ENCODE results near the gene PEX5L.
"Not testable (repeated sequence)": the region's sequence is repeated elsewhere in the genome, so short reads cannot be mapped to it uniquely, and the experiment has no call there.

PEX5L gene

GRCh38 chr3:179782841-179783240, 253.9 kb downstream of the PEX5L start:
- no CpG with 5 or more reads among the region's 5 CpGs for WGBS (ENCODE audit: extremely low coverage, insufficient coverage, insufficient read length)
- H3K36me3 ChIP-seq (ENCODE audit: control insufficient read depth in 1 of 2, insufficient read depth in 2 of 2, low read length in 2 of 2); H3K79me1 ChIP-seq (ENCODE audit: low read length); H2BK120ac ChIP-seq (ENCODE audit: insufficient read depth, low read length, poor library complexity); H4K12ac ChIP-seq (ENCODE audit: low read depth, low read length); H2AFZ ChIP-seq (ENCODE audit: insufficient read depth, low read length, poor library complexity); H2AK5ac ChIP-seq (ENCODE audit: low read length); H3K79me2 ChIP-seq (ENCODE audit: control insufficient read depth, insufficient read depth, low read length, poor library complexity); H3K4ac ChIP-seq (ENCODE audit: low read depth, low read length); DNase-seq; H3K9me3 ChIP-seq (ENCODE audit: insufficient read depth, low read depth, low read length); H3K4me1 ChIP-seq (ENCODE audit: control insufficient read depth in 1 of 2, insufficient read depth in 2 of 2, low read length in 2 of 2); H3K4me2 ChIP-seq (ENCODE audit: low read length); H3K9ac ChIP-seq (ENCODE audit: low read length); H4K8ac ChIP-seq (ENCODE audit: low read depth, low read length); H3K23ac ChIP-seq (ENCODE audit: low read length); H3K27me3 ChIP-seq (ENCODE audit: insufficient read depth, low read length); H3K14ac ChIP-seq (ENCODE audit: low read length); H2BK5ac ChIP-seq (ENCODE audit: low read depth, low read length, poor library complexity); H3K18ac ChIP-seq (ENCODE audit: low read length); H3K27ac ChIP-seq (ENCODE audit: low read depth, low read length); H4K91ac ChIP-seq (ENCODE audit: low read depth, low read length); H2BK12ac ChIP-seq (ENCODE audit: low read length); H3K4me3 ChIP-seq (ENCODE audit: low read depth, low read length): not testable (repeated sequence)

DNA sequence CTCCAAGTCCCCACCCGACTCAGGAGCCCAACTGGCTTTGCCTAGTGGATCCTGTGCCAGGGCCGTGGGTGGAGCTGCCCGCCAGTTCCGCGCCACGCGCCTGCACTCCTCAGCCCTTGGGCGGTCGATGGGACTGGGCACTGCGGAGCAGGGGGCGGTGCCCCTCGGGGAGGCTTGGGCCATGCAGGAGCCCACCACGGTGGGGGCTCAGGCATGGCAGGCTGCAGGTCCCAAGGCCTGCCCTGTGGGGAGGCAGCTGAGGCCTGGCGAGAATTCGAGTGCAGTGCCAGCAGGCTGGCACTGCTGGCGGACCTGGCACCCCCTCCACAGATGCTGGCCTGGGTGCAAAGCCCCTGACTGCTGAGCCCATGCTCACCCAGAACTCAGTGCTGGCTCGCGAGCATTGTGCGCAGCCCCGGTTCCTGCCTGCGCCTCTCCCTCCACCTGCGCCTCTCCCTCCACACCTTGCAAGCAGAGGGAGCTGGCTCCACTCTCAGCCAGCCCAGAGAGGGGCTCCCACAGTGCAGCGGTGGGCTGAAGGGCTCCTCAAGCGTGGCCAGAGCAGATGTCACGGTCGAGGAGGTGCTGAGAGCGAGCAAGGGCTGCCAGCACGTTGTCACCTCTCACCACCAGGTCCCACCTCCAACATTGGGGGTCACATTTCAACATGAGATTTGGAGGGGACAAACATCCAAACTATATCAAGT, 261.2 kb downstream of the PEX5L start:
- H3K9me3 ChIP-seq (ENCODE audit: insufficient read depth, low read depth, low read length) = peaks cover 6% of the 10 kb centered on the region
- no peak for DNase-seq
- H2AK5ac ChIP-seq (ENCODE audit: low read length) = no peak overlapping the region
- H3K36me3 ChIP-seq (ENCODE audit: control insufficient read depth in 1 of 2, insufficient read depth in 2 of 2, low read length in 2 of 2) = no peaks in the 10 kb centered on the region
- H2BK120ac ChIP-seq (ENCODE audit: insufficient read depth, low read length, poor library complexity) = no peak overlapping the region
- no peak overlapping the region for H2BK12ac ChIP-seq (ENCODE audit: low read length)
- no peaks in the 10 kb centered on the region for H3K79me2 ChIP-seq (ENCODE audit: control insufficient read depth, insufficient read depth, low read length, poor library complexity)
- H3K4me2 ChIP-seq (ENCODE audit: low read length) = no peak overlapping the region
- H3K4me3 ChIP-seq (ENCODE audit: low read depth, low read length) = no peak overlapping the region
- no peak overlapping the region for H3K14ac ChIP-seq (ENCODE audit: low read length)
- no peak overlapping the region for H3K23ac ChIP-seq (ENCODE audit: low read length)
- no peak overlapping the region for H2AFZ ChIP-seq (ENCODE audit: insufficient read depth, low read length, poor library complexity)
- H4K91ac ChIP-seq (ENCODE audit: low read depth, low read length) = no peak overlapping the region
- no peaks in the 10 kb centered on the region for H3K79me1 ChIP-seq (ENCODE audit: low read length)
- no peaks in the 10 kb centered on the region for H3K4me1 ChIP-seq (ENCODE audit: control insufficient read depth in 1 of 2, insufficient read depth in 2 of 2, low read length in 2 of 2)
- WGBS (ENCODE audit: extremely low coverage, insufficient coverage, insufficient read length) = no CpG with 5 or more reads among the region's 28 CpGs
- no peak overlapping the region for H2BK5ac ChIP-seq (ENCODE audit: low read depth, low read length, poor library complexity)
- no peak overlapping the region for H3K27ac ChIP-seq (ENCODE audit: low read depth, low read length)
- no peak overlapping the region for H3K18ac ChIP-seq (ENCODE audit: low read length)
- no peaks in the 10 kb centered on the region for H3K27me3 ChIP-seq (ENCODE audit: insufficient read depth, low read length)
- H3K4ac ChIP-seq (ENCODE audit: low read depth, low read length) = no peak overlapping the region
- no peak overlapping the region for H3K9ac ChIP-seq (ENCODE audit: low read length)
- no peak overlapping the region for H4K12ac ChIP-seq (ENCODE audit: low read depth, low read length)
- no peak overlapping the region for H4K8ac ChIP-seq (ENCODE audit: low read depth, low read length)

GRCh38 chr3:179772297-179772696, 264.4 kb downstream of the PEX5L start:
- H2BK12ac ChIP-seq (ENCODE audit: low read length) = no peak overlapping the region
- no peak overlapping the region for H4K12ac ChIP-seq (ENCODE audit: low read depth, low read length)
- no peak overlapping the region for H4K91ac ChIP-seq (ENCODE audit: low read depth, low read length)
- no peak overlapping the region for H3K18ac ChIP-seq (ENCODE audit: low read length)
- H3K23ac ChIP-seq (ENCODE audit: low read length) = no peak overlapping the region
- H3K14ac ChIP-seq (ENCODE audit: low read length) = no peak overlapping the region
- H3K4me1 ChIP-seq (ENCODE audit: control insufficient read depth in 1 of 2, insufficient read depth in 2 of 2, low read length in 2 of 2) = no peaks in the 10 kb centered on the region
- no peak overlapping the region for H3K9ac ChIP-seq (ENCODE audit: low read length)
- H3K79me1 ChIP-seq (ENCODE audit: low read length) = no peaks in the 10 kb centered on the region
- peaks cover 6% of the 10 kb centered on the region for H3K9me3 ChIP-seq (ENCODE audit: insufficient read depth, low read depth, low read length)
- no peak overlapping the region for H3K4me3 ChIP-seq (ENCODE audit: low read depth, low read length)
- no peak overlapping the region for H2AFZ ChIP-seq (ENCODE audit: insufficient read depth, low read length, poor library complexity)
- H3K4ac ChIP-seq (ENCODE audit: low read depth, low read length) = no peak overlapping the region
- DNase-seq = no peak
- H3K27me3 ChIP-seq (ENCODE audit: insufficient read depth, low read length) = no peaks in the 10 kb centered on the region
- no peak overlapping the region for H3K27ac ChIP-seq (ENCODE audit: low read depth, low read length)
- H2AK5ac ChIP-seq (ENCODE audit: low read length) = no peak overlapping the region
- H4K8ac ChIP-seq (ENCODE audit: low read depth, low read length) = no peak overlapping the region
- H2BK120ac ChIP-seq (ENCODE audit: insufficient read depth, low read length, poor library complexity) = no peak overlapping the region
- WGBS (ENCODE audit: extremely low coverage, insufficient coverage, insufficient read length) = no CpG with 5 or more reads among the region's 5 CpGs
- no peak overlapping the region for H2BK5ac ChIP-seq (ENCODE audit: low read depth, low read length, poor library complexity)
- H3K36me3 ChIP-seq (ENCODE audit: control insufficient read depth in 1 of 2, insufficient read depth in 2 of 2, low read length in 2 of 2) = no peaks in the 10 kb centered on the region
- H3K79me2 ChIP-seq (ENCODE audit: control insufficient read depth, insufficient read depth, low read length, poor library complexity) = no peaks in the 10 kb centered on the region
- H3K4me2 ChIP-seq (ENCODE audit: low read length) = no peak overlapping the region

DNA sequence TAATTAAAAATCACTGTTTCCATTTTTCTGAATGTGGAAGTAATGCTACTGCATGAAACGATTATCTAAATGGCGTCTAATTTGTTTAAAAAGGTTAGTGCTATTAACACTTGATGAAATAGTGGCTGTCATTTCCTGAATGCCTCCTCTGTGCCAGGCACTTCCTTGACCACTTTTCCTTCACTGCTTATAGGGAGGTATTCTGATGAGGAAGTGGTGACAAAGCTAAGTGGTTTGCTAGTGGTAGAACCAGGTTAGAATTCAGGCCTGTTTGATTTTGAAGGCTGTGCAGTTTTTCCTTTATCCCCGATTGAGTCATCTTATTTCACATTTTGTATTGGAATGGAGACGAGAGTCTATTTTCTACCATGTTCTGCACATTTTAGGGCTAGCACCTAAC, 264.9 kb downstream of the PEX5L start:
- Histone ChIP-seq H3K4ac (ENCODE audit: low read depth, low read length) (no peak overlapping the region), H2BK120ac (ENCODE audit: insufficient read depth, low read length, poor library complexity) (no peak overlapping the region), H2BK5ac (ENCODE audit: low read depth, low read length, poor library complexity) (no peak overlapping the region), H4K12ac (ENCODE audit: low read depth, low read length) (no peak overlapping the region), H4K91ac (ENCODE audit: low read depth, low read length) (no peak overlapping the region), H3K27me3 (ENCODE audit: insufficient read depth, low read length) (no peaks in the 10 kb centered on the region), H3K4me1 (ENCODE audit: control insufficient read depth in 1 of 2, insufficient read depth in 2 of 2, low read length in 2 of 2) (no peaks in the 10 kb centered on the region), H3K4me2 (ENCODE audit: low read length) (no peak overlapping the region), H3K27ac (ENCODE audit: low read depth, low read length) (no peak overlapping the region), H2AFZ (ENCODE audit: insufficient read depth, low read length, poor library complexity) (no peak overlapping the region), H3K14ac (ENCODE audit: low read length) (no peak overlapping the region), H3K4me3 (ENCODE audit: low read depth, low read length) (no peak overlapping the region), H3K79me1 (ENCODE audit: low read length) (no peaks in the 10 kb centered on the region), H2BK12ac (ENCODE audit: low read length) (no peak overlapping the region), H3K9ac (ENCODE audit: low read length) (no peak overlapping the region), H3K23ac (ENCODE audit: low read length) (no peak overlapping the region), H4K8ac (ENCODE audit: low read depth, low read length) (no peak overlapping the region), H3K18ac (ENCODE audit: low read length) (no peak overlapping the region), H2AK5ac (ENCODE audit: low read length) (no peak overlapping the region), H3K36me3 (ENCODE audit: control insufficient read depth in 1 of 2, insufficient read depth in 2 of 2, low read length in 2 of 2) (no peaks in the 10 kb centered on the region), H3K9me3 (ENCODE audit: insufficient read depth, low read depth, low read length) (peaks cover 6% of the 10 kb centered on the region), H3K79me2 (ENCODE audit: control insufficient read depth, insufficient read depth, low read length, poor library complexity) (no peaks in the 10 kb centered on the region)
- DNase-seq = no peak
- no CpG with 5 or more reads among the region's 4 CpGs for WGBS (ENCODE audit: extremely low coverage, insufficient coverage, insufficient read length)

Measured in trophoblast cell (in vitro differentiated cells and primary cell).